ENCODE measurements around the gene STXBP4.

DNA sequence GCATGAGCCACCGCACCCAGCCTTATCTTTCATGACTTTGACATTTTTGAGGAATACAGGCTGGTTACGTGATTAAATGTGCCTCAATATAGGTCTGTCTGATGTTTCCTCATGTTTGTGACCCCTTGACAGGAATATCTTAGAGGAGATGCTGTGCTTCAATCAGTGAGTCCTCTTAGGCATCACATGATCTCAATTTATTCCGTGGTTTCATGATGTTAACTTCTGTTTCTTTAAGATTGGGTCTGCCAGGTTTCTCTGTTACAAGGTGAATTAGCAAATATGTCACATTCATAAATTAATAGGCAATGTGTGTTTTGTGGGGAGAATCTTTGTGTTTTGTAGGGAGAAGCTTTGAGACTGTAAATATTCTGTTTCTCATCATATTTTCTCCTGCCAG lies 3.3 kb downstream of the STXBP4 start:
- TF ChIP-seq CTCF (conservative IDR thresholded peaks at IDR 0.05; ENCODE audit: low read depth in 2 of 2) = no peak
- TF ChIP-seq, protein P1, sequence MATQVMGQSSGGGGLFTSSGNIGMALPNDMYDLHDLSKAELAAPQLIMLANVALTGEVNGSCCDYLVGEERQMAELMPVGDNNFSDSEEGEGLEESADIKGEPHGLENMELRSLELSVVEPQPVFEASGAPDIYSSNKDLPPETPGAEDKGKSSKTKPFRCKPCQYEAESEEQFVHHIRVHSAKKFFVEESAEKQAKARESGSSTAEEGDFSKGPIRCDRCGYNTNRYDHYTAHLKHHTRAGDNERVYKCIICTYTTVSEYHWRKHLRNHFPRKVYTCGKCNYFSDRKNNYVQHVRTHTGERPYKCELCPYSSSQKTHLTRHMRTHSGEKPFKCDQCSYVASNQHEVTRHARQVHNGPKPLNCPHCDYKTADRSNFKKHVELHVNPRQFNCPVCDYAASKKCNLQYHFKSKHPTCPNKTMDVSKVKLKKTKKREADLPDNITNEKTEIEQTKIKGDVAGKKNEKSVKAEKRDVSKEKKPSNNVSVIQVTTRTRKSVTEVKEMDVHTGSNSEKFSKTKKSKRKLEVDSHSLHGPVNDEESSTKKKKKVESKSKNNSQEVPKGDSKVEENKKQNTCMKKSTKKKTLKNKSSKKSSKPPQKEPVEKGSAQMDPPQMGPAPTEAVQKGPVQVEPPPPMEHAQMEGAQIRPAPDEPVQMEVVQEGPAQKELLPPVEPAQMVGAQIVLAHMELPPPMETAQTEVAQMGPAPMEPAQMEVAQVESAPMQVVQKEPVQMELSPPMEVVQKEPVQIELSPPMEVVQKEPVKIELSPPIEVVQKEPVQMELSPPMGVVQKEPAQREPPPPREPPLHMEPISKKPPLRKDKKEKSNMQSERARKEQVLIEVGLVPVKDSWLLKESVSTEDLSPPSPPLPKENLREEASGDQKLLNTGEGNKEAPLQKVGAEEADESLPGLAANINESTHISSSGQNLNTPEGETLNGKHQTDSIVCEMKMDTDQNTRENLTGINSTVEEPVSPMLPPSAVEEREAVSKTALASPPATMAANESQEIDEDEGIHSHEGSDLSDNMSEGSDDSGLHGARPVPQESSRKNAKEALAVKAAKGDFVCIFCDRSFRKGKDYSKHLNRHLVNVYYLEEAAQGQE (IDR thresholded peaks at IDR 0.05; ENCODE audit: unreplicated experiment) = no peak
- no peak for TF ChIP-seq POLR2AphosphoS5 (IDR thresholded peaks at IDR 0.05; ENCODE audit: low read depth)
- TF ChIP-seq EZH2 (IDR thresholded peaks at IDR 0.05; ENCODE audit: low read depth, unreplicated experiment) = no peak
- no peak for TF ChIP-seq EZH2phosphoT487 (IDR thresholded peaks at IDR 0.05; ENCODE audit: unreplicated experiment)
- no peak for TF ChIP-seq JUNB (IDR thresholded peaks at IDR 0.05; ENCODE audit: unreplicated experiment)
- no peak for TF ChIP-seq ZNF114 (CRISPR knock-in tag; IDR thresholded peaks at IDR 0.05)
